HG03064 (cell line): ENCODE data around the gene GLIPR1L1.

Source experiments
- ATAC-seq: cut with Tn5 transposase; IDR thresholded peaks from one replicate; pipeline ENCODE4 v1.9.1; 2021; ENCODE audit warnings: low read depth; ENCODE audit not compliant: unreplicated experiment

The GLIPR1L1 gene, protein sequence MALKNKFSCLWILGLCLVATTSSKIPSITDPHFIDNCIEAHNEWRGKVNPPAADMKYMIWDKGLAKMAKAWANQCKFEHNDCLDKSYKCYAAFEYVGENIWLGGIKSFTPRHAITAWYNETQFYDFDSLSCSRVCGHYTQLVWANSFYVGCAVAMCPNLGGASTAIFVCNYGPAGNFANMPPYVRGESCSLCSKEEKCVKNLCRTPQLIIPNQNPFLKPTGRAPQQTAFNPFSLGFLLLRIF

DNA sequence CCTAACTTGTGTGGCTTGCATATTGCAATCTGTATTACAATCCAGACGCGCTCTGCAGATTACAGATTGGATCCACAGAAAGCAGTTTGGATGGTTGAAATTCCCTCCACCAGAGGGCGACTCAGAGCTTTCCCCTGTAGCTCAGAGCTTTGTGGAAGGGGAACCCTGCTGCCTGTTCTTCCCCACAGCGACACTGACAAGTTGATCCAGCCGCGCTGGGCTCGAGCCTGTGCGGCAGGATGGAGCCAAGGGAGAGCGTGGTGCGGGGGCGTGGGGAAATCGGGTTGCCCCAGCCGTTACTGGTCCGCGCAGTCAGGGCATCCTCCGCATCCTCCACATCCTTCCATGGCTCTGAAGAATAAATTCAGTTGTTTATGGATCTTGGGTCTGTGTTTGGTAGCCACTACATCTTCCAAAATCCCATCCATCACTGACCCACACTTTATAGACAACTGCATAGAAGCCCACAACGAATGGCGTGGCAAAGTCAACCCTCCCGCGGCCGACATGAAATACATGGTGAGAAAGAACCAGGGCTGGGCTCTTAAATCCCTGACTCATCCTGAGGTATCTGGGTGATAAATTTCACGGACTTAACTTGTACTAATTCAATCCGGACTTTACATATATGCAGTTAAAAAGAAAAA, at the start of gene GLIPR1L1:
Gene GLIPR1L1, plus strand, starts transcription at position 287 of the 647 bp plus-strand sequence. Its CDS starts 59 bp downstream, at position 346.
- peak; percentile 53 for ATAC-seq

DNA sequence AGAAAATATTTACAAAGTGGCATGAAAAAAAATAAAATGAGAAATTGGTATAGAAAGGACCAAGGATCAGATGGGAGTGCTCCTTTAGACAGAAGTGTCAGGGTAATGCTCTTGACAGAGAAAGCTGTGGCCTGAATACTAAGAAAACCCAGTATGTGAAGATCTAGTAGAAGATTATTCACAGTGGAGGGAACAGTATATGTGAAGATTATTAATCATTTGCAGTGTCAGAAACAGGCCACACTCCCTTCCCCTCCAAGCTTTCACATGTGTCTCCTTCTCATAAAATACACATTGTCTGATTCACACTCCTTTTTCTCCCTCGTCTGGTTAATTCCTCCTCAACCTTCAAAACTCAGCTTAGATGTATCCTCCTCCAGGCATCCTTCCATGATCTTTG, 45.6 kb upstream of the GLIPR1L1 start:
- ATAC-seq = no peak

DNA sequence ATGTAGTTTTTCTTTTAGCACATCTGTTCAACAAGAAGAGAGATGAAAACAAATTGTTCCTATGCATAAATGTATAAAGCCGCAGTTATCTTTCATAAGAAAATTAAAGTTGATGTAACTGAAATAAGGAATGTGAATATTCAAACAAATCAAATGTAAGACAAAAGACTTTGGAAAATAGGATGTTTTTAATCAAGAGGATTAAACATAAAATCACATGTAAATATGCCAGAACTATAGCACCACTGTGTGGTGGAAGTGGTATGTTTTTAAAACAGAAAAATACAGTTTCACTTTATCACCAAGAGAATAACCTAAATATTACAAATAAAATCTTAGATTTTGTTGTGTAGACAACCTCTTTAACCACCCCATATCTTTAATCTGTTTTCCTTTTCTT, 44.7 kb upstream of the GLIPR1L1 start:
- ATAC-seq = no peak

DNA sequence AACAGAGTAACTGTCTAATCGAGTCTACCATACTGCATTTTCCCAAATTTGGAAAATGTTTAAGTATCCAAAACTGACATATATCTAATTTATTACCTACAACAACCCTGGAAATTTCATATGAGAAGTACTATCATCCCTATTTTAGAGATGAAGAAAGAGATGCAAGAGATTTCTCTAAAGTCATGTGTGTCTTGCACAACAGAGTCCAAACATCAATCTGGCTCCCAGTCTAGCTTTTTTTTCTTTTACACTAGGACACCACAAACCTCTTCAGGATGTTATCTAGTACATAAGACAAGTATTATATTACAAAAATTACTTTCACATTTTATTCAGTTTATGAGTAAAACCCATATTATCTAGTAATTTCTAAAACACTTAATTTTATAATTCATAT, 43.5 kb upstream of the GLIPR1L1 start:
- no peak for ATAC-seq

DNA sequence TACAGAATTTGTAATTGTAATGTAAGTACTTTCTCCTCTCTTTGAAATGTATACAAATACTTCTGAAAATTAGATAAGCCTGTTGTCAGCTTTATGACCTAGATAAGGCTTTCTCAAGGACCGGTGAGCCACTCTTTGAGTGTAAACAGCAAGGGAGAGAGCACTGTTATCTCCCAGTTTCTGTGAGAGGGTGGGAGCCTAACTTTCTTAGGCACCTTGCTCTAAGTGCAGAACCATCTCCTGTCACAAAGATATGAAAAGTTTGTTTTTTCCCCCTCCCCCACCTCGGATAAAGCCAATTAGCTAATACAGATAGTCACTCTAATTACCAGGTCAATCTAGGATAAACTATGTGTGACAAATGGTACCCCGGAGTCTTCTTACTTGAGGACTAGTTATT, 40.1 kb upstream of the GLIPR1L1 start:
- no peak for ATAC-seq

DNA sequence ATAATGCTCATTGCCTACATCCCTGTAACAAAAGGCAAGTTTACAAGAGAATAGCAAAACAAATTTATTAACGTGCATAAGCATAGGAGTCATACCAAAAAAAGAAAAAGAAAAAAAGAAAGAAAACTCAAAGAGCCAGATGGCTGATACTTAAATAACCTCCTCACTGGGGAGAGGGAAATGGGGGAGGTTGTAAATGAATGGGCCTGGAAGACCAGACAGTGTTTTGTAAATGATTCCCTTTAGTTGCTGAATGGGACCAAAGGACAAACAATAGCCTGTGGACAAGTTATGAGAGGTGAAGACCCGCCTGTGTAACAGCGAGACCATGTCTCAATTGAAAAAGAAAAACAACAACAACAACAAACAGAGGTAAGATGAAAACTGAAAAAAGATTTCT, 39.7 kb upstream of the GLIPR1L1 start:
- ATAC-seq = no peak

DNA sequence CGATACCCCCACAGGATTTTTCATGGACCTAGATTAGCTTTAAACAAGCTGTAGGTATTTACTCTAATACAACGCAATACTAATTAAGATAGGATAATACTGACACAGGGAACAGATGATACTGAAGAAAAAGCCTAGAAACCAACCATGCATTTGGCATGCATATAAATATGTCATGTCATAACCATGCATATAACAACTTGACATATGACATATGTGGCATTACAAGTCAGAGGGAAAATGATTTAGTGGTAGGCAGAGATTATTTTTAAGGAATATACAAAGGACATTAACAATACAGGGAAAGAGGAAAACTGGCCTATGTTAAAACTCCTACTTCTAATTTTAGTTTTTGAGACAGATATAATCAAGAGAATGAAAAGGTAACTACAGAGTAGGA, 32.2 kb upstream of the GLIPR1L1 start:
- ATAC-seq = no peak

DNA sequence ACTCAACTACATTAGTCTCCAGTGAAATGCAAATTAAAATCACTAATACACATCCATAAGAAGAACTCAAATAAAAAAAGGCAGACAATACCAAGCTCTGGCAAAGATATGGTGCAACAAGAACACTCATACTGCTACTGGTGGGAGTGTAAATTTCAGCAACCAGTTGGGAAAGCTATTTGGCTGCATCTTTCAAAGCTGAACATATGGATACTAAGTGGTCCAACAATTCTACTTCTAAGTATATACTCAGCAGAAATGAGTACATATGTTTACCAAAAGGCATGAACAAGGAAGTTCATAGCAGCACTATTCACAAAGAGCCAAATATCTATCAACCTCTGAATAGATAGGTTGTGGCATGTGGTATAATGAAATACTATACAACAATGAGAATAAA, 31.7 kb upstream of the GLIPR1L1 start:
- no peak for ATAC-seq

DNA sequence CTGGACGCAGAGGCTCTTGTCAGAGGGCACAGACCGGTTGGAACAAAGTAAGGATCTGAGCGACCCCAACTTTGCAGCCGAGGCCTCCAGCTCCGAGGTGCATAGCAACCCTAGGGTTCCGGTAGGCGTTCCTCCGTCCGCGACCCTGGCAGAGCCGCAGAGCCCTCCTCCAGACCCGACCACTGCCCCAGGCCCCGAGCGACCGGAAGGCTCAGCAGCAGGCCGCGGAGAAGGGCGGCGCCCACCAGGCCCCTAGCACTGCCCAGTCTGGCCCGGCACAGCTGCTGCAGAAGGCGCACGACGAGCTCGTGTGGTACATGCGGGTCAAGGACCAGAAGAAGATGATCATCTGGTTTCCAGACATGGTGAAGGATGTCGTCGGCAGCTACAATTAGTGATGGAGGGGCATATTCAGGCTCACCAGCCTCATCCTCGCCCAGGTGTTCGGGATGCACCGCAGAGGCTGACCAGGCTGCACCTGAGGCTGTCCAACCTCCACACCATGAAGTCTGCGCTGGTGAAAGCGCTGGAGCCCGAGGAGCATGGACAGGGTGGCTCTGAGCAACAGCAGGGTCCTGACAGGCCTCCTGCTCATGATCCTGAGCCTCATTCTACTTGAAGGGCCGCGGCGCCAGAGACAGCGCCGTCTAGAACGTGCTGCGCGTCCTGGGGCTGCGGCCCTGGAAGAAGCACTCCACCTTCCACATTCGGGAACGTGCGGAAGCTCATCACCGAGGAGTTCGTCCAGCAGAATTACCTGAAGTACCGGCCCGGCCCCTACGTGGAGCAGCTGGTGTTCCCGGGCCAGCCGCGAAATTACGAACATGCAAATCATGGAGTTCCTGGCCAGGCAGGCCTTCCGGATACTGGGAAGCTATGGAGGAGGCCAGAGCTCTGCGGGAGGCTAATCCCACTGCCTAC, 28.8 kb upstream of the GLIPR1L1 start:
- no peak for ATAC-seq

DNA sequence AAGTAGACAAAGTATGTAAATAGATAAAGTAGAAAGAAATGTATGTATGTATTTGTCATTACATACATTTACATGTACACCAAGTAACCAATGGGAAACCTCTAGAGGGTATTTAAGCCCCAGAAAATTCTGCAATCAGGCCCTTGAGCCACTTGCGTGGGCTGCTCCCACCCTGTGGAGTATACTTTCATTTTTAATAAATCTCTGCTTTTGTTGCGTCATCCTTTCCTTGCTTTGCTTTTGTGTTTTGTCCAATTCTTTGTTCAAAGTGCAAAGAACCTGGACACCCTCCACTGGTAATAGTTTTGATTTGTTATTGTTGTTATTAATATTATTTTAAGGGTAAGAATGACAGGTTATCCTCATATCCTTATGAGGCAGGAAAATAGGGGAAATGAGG, 26.2 kb upstream of the GLIPR1L1 start:
- no peak for ATAC-seq

DNA sequence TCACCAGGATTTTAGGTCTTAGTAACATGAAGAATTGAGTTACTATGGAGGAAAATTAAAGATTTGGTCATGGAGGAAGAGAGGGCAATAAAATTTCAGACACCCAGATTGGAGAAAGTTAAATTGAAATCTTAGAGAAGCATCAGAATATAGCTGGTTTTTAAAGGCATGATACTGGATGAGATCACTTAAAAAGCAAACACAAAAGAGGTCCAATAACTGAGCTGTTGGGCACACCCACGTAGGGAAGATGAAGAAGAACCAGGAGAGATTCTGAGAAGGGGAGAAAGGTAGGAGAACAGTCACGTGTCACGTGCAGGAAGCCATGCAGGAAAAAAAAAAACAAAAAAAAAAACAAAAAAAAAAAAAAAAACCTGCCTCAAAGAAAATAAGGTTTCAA, 23.1 kb upstream of the GLIPR1L1 start:
- no peak for ATAC-seq

DNA sequence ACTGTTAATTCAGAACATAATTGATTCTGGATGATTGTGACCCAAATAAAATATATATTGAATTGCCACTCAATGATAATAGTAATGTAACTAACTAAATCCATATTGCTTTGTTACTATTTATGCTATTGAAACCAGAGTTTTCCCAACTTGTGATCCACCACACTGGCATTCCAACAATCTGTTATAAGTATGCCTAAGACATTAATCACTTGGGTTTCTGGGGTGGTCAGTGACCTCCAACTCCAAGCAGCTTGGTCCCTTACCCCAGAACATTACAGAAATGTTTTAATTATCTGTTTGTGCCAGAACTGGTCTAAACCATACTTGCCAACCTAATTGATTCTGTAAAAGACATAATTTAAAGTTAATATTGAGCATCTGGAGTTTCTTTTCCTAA, 19.0 kb upstream of the GLIPR1L1 start:
- no peak for ATAC-seq

DNA sequence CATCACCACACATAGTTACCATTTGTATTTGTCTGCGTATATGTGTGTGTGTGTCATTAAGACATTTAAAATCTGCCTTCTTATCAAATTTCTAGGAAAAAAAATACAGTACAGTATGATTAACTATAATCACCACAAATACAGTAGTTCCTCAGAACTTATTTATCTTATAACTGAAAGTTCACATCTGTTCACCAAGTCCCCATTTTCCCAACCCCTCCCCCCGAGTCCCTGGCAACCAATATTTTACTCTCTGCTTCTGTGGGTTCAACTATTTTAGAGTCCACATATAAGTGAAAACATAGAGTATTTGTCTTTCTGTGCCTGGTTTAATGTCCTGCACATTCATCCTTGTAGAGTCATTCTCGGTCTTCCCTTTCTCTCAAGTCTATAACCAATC, 16.7 kb upstream of the GLIPR1L1 start:
- no peak for ATAC-seq

DNA sequence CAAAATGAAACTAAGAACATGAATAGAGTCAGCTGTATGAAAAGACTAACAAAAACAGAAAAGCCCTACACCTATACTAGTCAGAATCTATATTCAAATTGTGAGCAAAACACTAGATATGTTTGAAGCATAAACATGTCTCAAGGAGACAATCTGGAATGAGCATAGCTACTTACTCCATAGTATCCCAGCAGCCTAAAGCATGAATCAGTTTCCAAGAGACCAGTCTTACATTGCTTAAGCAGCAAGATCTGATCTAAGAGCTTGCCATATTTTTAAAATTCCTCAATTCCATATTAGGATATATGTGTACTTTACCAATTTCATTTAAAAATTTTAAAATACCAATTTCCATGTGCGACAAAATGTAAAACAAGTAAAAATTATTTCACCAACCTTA, 12.0 kb upstream of the GLIPR1L1 start:
- ATAC-seq = no peak

DNA sequence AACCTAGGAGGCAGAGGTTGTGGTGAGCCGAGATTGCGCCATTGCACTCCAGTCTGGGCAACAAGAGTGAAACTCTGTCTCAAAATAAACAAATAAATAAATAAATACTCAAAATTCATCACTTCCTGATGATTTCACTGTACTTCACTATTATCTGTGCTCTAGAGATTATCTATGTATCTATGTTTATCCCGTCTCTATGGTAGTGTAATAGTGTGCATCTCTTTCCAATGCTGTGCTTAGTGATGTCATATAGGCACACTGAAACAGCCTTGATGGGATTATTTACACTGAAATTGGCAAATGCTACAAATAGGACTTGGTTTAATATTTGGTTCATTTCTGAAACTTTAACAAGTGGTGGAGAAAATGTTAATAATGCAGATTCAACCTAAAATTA, 10.8 kb upstream of the GLIPR1L1 start:
- no peak for ATAC-seq

DNA sequence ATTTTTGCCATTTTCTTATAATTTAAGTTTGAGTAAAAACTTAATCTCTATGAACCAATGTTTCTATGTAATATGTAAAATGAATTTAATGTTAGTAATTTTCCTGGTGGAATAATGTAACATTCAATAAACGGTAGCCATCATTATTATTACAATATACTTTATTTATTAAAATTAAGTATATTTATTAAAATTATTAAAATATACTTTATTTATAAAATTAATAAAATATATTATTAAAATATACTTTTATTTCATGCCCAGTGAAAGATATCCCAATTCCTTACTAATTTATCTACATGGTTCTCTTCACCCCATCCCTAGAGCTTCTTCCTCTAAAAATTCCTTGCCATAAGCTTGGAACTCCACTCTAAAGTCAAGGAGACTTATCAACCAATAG, 6.8 kb upstream of the GLIPR1L1 start:
- ATAC-seq = no peak

DNA sequence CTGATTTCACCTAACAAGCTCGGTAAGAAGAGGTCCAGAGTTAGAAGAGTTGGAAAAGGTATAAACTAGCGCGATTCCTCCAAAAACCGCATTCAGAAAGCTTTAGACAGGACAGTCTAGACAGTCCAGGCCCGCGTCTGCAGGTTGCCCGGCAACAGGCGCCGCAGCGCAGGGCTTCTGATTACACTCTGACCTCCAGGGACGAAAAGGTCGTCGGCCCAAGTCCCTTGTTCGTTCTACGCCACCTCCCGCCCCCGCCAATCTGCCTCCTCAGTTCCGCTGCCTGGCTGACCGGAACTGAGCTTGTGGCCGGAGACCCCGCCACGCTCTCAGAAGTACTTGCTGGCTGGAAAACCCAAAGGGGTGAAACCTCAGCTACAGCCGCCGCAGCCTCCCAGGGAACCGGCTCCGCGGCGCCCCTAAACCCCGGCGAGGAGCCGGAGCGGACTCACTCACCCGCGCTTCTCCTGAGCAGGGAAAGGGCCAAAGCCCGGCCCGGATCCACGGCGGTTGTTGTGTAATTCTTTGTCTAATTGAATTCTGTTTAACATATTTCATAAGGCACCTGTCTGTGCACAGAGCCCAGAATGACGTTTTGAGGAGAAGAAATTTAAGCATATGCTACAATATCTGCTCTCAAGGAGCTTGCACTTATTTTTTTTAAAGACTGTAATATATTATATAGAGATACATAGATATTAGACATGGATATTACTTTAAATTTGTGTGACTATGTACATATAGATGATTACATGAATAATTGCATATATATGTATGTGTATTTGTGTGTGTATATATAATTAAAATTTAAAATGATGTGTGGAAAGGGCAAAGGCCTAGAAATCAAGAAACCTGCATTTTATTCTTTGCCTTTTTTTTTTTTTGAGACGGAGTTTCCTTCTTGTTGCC, 4.3 kb upstream of the GLIPR1L1 start, which contains the start of gene CAPS2:
Gene CAPS2, minus strand, starts transcription at position 407 of the 909 bp plus-strand sequence. CDS start 3,826 bp downstream, outside the sequence.
- peak; percentile 84 for ATAC-seq

DNA sequence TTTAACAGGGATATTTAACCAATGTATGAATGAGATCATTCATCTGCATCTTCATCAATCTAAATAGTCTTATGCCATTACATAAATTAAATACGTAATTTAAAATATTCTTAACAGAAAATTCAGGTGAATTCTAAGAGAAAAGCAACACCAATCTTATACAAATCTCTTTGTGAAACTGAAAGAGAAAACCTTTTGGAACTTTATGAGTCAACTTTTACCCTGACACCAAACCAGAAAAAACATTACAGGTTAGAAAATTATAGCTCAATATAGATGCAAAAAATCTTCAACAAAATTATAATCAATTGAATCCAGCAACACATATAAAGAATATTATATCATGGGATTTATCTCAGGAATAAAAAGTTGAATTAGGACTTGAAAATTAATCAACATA, 3.4 kb downstream of the GLIPR1L1 start:
- no peak for ATAC-seq

DNA sequence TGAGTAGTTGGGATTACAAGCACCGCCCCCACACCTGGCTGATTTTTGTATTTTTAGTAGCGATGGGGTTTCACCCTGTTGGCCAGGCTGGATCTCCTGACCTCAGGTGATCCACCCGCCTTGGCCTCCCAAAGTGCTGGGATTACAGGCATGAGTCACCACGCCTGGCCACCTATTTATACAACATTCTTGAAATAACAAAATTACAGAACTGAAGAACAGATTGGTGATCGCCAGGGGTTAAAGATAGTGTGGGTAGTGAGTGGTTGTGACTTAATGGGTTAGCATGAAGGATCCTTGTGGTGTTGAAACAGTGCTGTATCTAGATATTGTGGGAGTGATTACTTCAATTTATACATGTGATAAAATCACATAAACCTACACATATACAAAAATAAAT, 7.4 kb downstream of the GLIPR1L1 start:
- ATAC-seq = no peak

DNA sequence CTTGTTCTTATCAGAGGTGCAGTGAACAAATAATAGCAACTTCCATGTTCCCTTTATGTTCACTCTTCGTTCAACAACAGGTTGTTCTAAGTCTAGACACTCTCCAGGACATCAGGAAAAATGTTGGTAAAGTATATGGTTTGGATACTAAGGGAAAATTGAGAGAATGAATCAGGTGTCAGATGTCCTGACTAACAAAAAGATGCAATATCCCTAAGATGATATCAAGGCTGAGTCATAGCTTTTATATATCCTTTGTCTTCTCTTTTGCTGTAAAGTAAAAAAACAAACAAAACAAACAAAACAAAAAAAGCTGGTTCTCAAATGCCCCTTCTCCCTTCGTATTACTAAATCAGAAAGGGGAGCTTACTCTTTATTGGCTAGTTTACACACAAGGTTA, 11.1 kb downstream of the GLIPR1L1 start:
- no peak for ATAC-seq
